HTERT RPE-1 (cell line): ENCODE results near the gene PLPP7.
"Not testable (repeated sequence)": the region's sequence is repeated elsewhere in the genome, so short reads cannot be mapped to it uniquely, and the experiment has no call there.

ENCODE experiments used
- in situ Hi-C: fragments of 300-500 bp; cut with MboI; formaldehyde crosslinking; loops from 4 replicates; pipeline ENCODE4 v1.14.3; 2020; ENCODE audit warnings: low sequenced_read_pairs

PLPP7 gene

GRCh38 chr9:131324736-131325679 is 35.5 kb downstream of the PLPP7 start:
- in situ Hi-C loops, result no loop called here

GRCh38 chr9:131329241-131329641 is 39.7 kb downstream of the PLPP7 start:
- in situ Hi-C loops, result no loop called here

- in situ Hi-C loops, result no loop called here
Observed at GRCh38 chr9:131330814-131331600, 41.5 kb downstream of the PLPP7 start.

DNA sequence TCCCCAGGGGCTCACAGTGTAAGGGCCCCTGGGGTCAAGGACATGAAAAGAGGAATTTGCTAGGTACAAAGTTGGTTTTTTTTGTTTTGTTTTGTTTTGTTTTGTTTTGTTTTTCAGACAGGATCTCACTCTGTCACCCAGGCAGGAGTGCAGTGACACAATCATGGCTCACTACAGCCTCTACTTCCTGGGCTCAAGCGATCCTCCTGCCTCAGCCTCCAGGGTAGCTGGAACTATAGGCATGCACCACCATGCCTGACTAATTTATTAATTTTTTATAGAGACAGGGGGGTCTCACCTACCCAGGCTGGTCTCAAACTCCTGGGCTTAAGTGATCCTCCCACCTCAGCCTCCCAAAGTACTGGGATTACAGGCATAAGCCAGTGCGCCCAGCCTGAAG is 42.5 kb downstream of the PLPP7 start:
- in situ Hi-C loops, result not testable (repeated sequence)

GRCh38 chr9:131333771-131334628 is 44.5 kb downstream of the PLPP7 start:
- in situ Hi-C loops, result no loop called here

DNA sequence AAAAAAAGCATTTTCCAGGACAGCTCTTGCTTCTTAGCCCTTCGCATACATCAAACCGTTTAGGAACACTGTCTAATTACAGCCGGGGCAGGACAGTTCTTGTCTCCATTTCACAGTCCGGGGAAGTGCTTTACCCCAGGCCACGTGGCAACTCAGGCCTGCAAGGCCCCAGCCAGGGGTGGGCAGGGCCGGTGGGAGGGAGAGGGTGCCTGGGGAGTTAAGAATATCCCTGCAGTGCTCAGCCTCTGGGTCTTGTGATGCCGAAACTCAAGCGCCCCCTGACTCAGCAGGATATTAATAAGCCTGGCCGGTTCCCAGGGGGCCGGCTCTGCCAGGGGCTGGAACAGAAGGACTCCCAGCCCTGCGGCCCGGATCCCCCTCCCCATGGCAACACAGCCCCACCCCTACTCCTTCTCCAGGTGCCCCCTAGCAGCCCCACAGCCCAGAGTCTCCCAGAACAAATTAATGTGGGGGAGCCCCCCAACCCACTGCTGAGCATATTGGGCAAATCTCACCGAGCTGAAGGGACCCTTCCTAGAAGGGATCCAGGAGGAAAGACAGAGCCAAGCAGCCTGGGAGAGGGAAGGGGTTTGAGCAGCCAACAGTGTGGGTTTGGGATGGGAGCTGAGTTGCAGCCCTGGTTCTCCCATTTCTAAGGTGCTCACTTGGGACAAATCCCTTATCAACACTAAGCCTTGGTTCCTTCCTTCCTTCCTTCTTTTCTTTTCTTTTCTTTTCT is 45.3 kb downstream of the PLPP7 start:
- in situ Hi-C loops, result no loop called here

GRCh38 chr9:131335368-131335755 is 45.8 kb downstream of the PLPP7 start:
- in situ Hi-C loops, result no loop called here

- in situ Hi-C loops, result no loop called here
Observed at GRCh38 chr9:131337131-131337848, 47.8 kb downstream of the PLPP7 start.

DNA sequence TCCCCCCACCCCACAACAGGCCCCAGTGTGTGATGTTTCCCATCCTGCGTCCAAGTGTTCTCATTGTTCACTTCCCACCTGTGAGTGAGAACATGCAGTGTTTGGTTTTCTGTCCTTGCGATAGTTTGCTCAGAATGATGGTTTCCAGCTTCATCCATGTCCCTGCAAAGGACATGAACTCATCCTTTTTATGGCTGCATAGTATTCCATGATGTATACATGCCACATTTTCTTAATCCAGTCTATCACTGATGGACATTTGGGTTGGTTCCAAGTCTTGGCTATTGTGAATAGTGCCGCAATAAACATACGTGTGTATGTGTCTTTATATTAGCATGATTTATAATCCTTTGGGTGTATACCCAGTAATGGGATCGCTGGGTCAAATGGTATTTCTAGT is 49.7 kb downstream of the PLPP7 start:
- in situ Hi-C loops, result not testable (repeated sequence)

DNA sequence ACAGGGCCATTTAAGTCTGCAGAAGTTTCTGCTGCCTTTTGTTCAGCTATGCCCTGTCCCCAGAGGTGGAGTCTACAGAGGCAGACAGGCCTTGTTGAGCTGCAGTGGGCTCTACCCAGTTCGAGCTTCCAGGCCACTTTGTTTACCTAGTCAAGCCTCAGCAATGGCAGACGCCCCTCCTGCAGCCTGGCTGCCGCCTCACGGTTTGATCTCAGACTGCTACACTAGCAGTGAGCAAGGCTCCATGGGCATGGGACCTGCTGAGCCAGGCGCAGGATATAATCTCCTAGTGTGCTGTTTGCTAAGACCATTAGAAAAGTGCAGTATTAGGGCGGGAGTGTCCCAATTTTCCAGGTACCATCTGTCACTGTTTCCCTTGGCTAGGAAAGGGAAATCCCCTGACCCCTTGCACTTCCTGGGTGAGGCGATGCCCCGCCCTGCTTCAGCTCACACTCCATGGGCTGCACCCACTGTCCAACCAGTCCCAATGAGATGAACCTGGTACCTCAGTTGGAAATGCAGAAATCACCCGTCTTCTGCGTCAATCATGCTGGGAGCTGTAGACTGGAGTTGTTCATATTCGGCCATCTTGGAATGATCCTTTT is 55.5 kb downstream of the PLPP7 start:
- in situ Hi-C loops, result not testable (repeated sequence)

- in situ Hi-C loops, result no loop called here
Observed at GRCh38 chr9:131346559-131346958, 57.0 kb downstream of the PLPP7 start.

GRCh38 chr9:131347376-131348020 is 58.0 kb downstream of the PLPP7 start:
- in situ Hi-C loops, result no loop called here

DNA sequence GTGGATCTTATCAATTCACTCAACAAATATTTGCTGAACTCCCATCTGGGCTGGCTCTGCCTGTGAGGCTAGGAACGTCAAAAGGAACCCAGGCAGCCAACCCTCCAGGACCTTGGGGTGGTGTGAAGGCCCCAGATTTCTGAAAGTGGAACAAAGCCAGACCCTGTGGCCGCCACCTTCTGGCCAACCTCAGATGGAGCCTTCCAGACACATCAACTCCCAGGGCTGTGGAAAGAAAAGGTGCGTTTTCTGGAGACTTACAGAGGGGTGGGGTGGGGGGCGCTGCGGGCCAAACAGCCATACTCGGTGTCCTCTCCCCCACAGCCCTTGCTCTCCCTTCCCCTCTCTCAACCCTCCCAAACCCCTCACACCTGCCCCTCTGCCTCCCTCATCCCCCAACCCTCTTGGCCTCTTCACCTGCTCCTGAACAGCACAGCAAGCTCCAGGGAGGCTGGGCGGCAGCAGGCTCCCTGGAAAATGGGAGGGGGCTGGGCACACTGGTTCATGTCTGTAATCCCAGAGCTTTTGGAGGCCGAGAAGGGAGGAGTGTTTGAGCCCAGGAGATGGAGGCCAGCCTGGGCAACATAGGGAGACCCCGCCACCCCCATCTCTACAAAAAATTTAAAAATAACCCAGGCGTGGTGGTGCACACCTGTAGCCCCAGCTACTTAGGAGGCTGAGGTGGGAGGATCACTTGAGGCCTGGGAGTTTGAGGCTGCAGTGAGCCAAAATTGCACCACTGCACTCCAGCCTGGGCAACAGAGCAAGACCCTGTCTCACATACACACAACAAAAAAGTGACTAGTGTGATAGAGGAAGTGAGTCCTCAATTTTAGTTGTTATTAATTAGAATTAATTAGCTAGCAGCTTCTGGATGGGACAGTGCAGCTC is 59.4 kb downstream of the PLPP7 start:
- in situ Hi-C loops, result no loop called here

GRCh38 chr9:131349522-131349880 is 60.0 kb downstream of the PLPP7 start:
- in situ Hi-C loops, result no loop called here

DNA sequence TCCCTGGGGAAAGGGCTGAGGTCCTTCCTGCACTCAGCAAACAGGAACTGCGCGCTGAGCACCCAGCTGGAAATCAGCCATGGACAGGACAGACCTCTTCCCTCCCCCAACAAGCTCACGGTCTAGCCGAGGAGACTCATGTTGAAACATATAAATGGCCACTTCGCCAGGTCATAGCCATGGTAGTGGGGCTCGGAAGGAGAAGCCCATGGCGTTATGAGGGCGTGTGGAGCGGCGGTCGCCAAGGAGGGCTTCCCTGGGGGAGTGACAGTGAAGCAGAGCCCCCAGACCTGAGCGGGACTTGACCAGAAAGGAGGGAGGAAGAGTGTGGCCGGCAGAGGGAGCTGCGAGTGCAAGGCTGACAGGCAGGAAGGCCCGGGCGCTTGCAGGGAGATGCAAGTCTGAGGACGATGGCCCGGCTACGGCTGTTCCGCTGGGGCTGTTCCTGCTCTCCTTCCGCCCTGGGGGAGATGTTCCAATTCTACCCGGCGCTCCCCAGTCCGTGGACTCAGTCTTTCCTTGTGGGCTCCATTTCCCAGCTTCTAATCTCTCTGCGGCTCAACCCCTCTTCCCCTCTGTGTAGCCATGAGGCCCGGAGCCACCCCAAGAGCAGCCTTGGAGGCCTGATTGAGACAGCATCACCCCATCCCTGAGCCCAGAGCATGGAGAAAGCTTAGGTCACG is 60.5 kb downstream of the PLPP7 start:
- in situ Hi-C loops, result no loop called here

GRCh38 chr9:131356479-131356878 is 67.0 kb downstream of the PLPP7 start:
- in situ Hi-C loops, result not testable (repeated sequence)

GRCh38 chr9:131358556-131358955 is 69.0 kb downstream of the PLPP7 start:
- in situ Hi-C loops, result no loop called here
